ENCODE results near the gene SLAMF1. TPM values are rescaled to one million over a fixed set of nuclear protein-coding genes. Genes with fewer than 3 reads are reported as not detected.

Gene SLAMF1
- total and polyA plus RNA-seq, 9 of the 15 experiments (the other 6 are each of a cell fraction or from before 2014, with no cell fraction given): 0.04 to 0.17 (median 0.11) TPM; not detected in 4

DNA sequence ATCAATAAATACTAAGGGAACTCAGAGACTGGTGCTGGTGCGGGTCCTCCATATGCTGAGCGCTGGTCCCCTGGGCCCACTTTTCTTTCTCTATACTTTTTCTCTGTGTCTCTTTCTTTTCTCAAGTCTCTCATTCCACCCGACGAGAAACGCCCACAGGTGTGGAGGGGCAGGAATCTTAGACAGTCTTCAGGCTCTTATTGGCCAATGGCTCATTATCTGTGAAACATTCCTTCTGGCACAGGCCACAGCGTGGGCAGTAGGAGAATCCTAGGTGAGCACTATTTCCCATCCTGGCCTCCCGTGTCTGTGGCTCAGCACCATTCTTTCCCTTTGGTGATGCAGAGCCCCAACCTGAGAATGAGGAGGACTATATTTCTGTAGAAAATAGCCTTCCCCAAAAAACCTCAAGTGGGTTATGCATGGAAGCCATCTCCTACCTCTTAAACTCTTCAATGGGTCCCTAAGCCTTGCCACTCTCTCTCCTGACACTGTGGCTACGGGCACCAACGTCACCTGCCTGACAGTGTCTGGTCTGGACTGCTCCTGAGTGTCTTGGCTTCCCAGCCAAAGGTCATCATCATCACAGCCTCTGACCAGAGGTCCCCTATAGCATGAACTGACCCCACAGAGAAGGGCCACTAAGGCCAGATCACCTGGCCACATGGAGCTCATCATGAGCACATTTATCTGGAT is 6.2 kb upstream of the SLAMF1 start:
- Histone ChIP-seq H3K4me3 (no peak overlapping the region), H4K20me1 (replicated peaks; ENCODE audit: control insufficient read depth, insufficient read depth, low read length) (no peaks in the 10 kb centered on the region), H3K27ac (ENCODE audit: extremely low read depth, low read depth, low read length) (no peak overlapping the region), H3K4me2 (ENCODE audit: insufficient read depth, low read length) (no peak overlapping the region), H3K9me3 (replicated peaks; ENCODE audit: control insufficient read depth, insufficient read depth, low read depth, low read length) (peaks cover 2% of the 10 kb centered on the region; the same call in 1 of the 2 replicates), H3K4me1 (replicated peaks in 1 of 2; ENCODE audit: control insufficient read depth in 2 of 2, insufficient read depth in 2 of 2, low read length in 2 of 2) (peaks cover 0 to 24% of the 10 kb centered on the region in 2 experiments), H3K27me3 (ENCODE audit: control insufficient read depth in 2 of 2, insufficient read depth in 2 of 2, low read length in 2 of 2) (no peaks in the 10 kb centered on the region), H3K36me3 (ENCODE audit: control insufficient read depth, insufficient read depth, low read length) (no peaks in the 10 kb centered on the region), H3K9me1 (ENCODE audit: control insufficient read depth, insufficient read depth, low read length) (no peaks in the 10 kb centered on the region), H2AFZ (ENCODE audit: low read depth, low read length) (no peak overlapping the region), H3K9ac (ENCODE audit: insufficient read depth in 1 of 2, low read depth in 2 of 2, low read length in 2 of 2) (no peak overlapping the region), H3K79me2 (ENCODE audit: control insufficient read depth, insufficient read depth, low read length) (no peaks in the 10 kb centered on the region)
- intact Hi-C loops (cut with micrococcal nuclease): no loop called here
- FAIRE-seq (no peak), DNase-seq (ENCODE audit: extremely low read depth in 1 of 4, low spot score in 3 of 4) (no peak), ATAC-seq (no peak)
- in situ Hi-C loops (cut with MboI): no loop called here
- WGBS (ENCODE audit: insufficient coverage, low coverage, missing lambda C conversion rate): 69% methylated on average over 8 of the region's 9 CpGs
- POLR2A ChIA-PET: no interaction called here
- CTCF ChIA-PET (ENCODE audit: low intra/inter-chr PET ratio): no interaction called here
- no TSS peak for BruUV-seq (replicated peaks)
- TF ChIP-seq ZNF589 (CRISPR knock-in tag; IDR thresholded peaks at IDR 0.05; ENCODE audit: low read depth) (no peak), RFX5 (IDR thresholded peaks at IDR 0.05; ENCODE audit: low read depth, low read length) (no peak), KAT2B (IDR thresholded peaks at IDR 0.05; ENCODE audit: low read depth, low read length) (no peak), ZNF224 (CRISPR knock-in tag; IDR thresholded peaks at IDR 0.05) (no peak), TAF9B (IDR thresholded peaks at IDR 0.05; ENCODE audit: partially characterized antibody) (no peak), ETS2 (tag; IDR thresholded peaks at IDR 0.05; ENCODE audit: borderline replicate concordance, poor library complexity, severe bottlenecking) (no peak), IRF2 (CRISPR knock-in tag; IDR thresholded peaks at IDR 0.05) (no peak)
- TF ChIP-seq, protein P1, sequence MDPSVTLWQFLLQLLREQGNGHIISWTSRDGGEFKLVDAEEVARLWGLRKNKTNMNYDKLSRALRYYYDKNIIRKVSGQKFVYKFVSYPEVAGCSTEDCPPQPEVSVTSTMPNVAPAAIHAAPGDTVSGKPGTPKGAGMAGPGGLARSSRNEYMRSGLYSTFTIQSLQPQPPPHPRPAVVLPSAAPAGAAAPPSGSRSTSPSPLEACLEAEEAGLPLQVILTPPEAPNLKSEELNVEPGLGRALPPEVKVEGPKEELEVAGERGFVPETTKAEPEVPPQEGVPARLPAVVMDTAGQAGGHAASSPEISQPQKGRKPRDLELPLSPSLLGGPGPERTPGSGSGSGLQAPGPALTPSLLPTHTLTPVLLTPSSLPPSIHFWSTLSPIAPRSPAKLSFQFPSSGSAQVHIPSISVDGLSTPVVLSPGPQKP (CRISPR knock-in tag; IDR thresholded peaks at IDR 0.05): no peak
- TF ChIP-seq, protein P2, sequence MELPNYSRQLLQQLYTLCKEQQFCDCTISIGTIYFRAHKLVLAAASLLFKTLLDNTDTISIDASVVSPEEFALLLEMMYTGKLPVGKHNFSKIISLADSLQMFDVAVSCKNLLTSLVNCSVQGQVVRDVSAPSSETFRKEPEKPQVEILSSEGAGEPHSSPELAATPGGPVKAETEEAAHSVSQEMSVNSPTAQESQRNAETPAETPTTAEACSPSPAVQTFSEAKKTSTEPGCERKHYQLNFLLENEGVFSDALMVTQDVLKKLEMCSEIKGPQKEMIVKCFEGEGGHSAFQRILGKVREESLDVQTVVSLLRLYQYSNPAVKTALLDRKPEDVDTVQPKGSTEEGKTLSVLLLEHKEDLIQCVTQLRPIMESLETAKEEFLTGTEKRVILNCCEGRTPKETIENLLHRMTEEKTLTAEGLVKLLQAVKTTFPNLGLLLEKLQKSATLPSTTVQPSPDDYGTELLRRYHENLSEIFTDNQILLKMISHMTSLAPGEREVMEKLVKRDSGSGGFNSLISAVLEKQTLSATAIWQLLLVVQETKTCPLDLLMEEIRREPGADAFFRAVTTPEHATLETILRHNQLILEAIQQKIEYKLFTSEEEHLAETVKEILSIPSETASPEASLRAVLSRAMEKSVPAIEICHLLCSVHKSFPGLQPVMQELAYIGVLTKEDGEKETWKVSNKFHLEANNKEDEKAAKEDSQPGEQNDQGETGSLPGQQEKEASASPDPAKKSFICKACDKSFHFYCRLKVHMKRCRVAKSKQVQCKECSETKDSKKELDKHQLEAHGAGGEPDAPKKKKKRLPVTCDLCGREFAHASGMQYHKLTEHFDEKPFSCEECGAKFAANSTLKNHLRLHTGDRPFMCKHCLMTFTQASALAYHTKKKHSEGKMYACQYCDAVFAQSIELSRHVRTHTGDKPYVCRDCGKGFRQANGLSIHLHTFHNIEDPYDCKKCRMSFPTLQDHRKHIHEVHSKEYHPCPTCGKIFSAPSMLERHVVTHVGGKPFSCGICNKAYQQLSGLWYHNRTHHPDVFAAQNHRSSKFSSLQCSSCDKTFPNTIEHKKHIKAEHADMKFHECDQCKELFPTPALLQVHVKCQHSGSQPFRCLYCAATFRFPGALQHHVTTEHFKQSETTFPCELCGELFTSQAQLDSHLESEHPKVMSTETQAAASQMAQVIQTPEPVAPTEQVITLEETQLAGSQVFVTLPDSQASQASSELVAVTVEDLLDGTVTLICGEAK (IDR thresholded peaks at IDR 0.05): no peak
- TF ChIP-seq, protein P2 (CRISPR knock-in tag; IDR thresholded peaks at IDR 0.05): no peak
- TF ChIP-seq, protein P3, sequence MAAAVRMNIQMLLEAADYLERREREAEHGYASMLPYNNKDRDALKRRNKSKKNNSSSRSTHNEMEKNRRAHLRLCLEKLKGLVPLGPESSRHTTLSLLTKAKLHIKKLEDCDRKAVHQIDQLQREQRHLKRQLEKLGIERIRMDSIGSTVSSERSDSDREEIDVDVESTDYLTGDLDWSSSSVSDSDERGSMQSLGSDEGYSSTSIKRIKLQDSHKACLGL (CRISPR knock-in tag; IDR thresholded peaks at IDR 0.05; ENCODE audit: borderline replicate concordance, poor library complexity, severe bottlenecking): no peak
